A549 (cell line): Measurements from ENCODE around the gene ANKS1B. TPM values are rescaled to one million over a fixed set of nuclear protein-coding genes. Genes with fewer than 3 reads are reported as not detected.

ENCODE experiments used
- ATAC-seq, 2 experiments: fragments of 200-7000 bp in 1 of 2; fragments of >200 bp in 1 of 2; cut with Nextera tagmentation in 1 of 2; cut with Tn5 transposase in 1 of 2; 3 replicates each; pipeline versions ENCODE4 v1.8.0 to v1.9.1; 2018 to 2020; ENCODE audit warnings: mild to moderate bottlenecking in 1 of 2, moderate library complexity in 1 of 2
- CTCF ChIA-PET: fragments of 300-600 bp; sonication (Branson Sonifier 250); formaldehyde crosslinking; extraction: SDS; loops from one replicate; lab custom pipeline; 2021; ENCODE audit warnings: antibody characterized with exemption, inconsistent platforms; lab: Yijun Ruan, JAX
- POLR2A ChIA-PET: fragments of 350-600 bp; formaldehyde crosslinking; extraction: SDS; loops from one replicate; lab custom pipeline; 2021; ENCODE audit warnings: antibody characterized with exemption, inconsistent platforms; lab: Yijun Ruan, JAX
- DNase-seq, 2 experiments: peaks; one replicate each; pipeline versions ENCODE4 v3.0.0 to v3.0.0-alpha.2; 2011 to 2016; ENCODE audit warnings: low read depth in 1 of 2, low spot score in 1 of 2
- FAIRE-seq: peaks from 2 replicates; lab custom pipeline; 2011; peaks lifted over from hg19 to GRCh38; lab: Jason Lieb, UNC
- H3K27ac ChIP-seq, 2 experiments: fragments of >200 bp; sonication (Bioruptor Twin); formaldehyde crosslinking; 3 replicates each; pipeline ENCODE4 v1.5.1; 2016 to 2017
- H3K4me1 ChIP-seq: fragments of >200 bp; sonication (Bioruptor Twin); formaldehyde crosslinking; 3 replicates; pipeline ENCODE4 v1.6.1; 2016
- H3K4me2 ChIP-seq: fragments of >200 bp; sonication (Bioruptor Twin); formaldehyde crosslinking; 3 replicates; pipeline ENCODE4 v1.6.1; 2016
- H3K4me3 ChIP-seq: fragments of >200 bp; sonication (Bioruptor Twin); formaldehyde crosslinking; 3 replicates; pipeline ENCODE4 v1.5.1; 2016
- H3K9me3 ChIP-seq: fragments of >200 bp; sonication (Bioruptor Twin); formaldehyde crosslinking; 3 replicates; pipeline ENCODE4 v1.6.1; 2016
- ATOH8 ChIP-seq: fragments of 250-450 bp; sonication (Bioruptor Pico); IDR thresholded peaks from 2 replicates; pipeline ENCODE4 v1.5.0; 2020; ENCODE audit warnings: low read depth, mild to moderate bottlenecking, moderate library complexity
- CBX8 ChIP-seq: fragments of 200-600 bp; sonication (generic); IDR thresholded peaks from 2 replicates; pipeline ENCODE4 v1.6.1; 2016
- CHD2 ChIP-seq: fragments of 150-350 bp; IDR thresholded peaks from 2 replicates; pipeline ENCODE4 v1.6.1; 2014; ENCODE audit warnings: low read length; ENCODE audit not compliant: partially characterized antibody
- E2F6 ChIP-seq: IDR thresholded peaks from 2 replicates; pipeline ENCODE4 v1.6.1; 2012; ENCODE audit warnings: low read depth, borderline replicate concordance
- EP300 ChIP-seq, 2 experiments: fragments of >200 bp; sonication (Bioruptor Twin); formaldehyde crosslinking; IDR thresholded peaks; 2 replicates in 1 of 2; 3 replicates in 1 of 2; pipeline ENCODE4 v1.6.1; 2016 to 2017
- ESRRA ChIP-seq: fragments of 150-350 bp; IDR thresholded peaks from 2 replicates; pipeline ENCODE4 v1.6.1; 2014; ENCODE audit warnings: mild to moderate bottlenecking, low read length, borderline replicate concordance
- FOSL2 ChIP-seq, 2 experiments: fragments of 450-650 bp in 1 of 2; fragments of >200 bp in 1 of 2; sonication (Bioruptor Twin) in 1 of 2; formaldehyde crosslinking; IDR thresholded peaks; 2 replicates each; pipeline versions ENCODE4 v1.5.0 to v1.6.1; 2016 to 2020; ENCODE audit warnings: mild to moderate bottlenecking in 1 of 2, moderate library complexity in 1 of 2
- FOXS1 ChIP-seq: fragments of 250-450 bp; sonication (Bioruptor Pico); IDR thresholded peaks from 2 replicates; pipeline ENCODE4 v1.5.0; 2020; ENCODE audit warnings: mild to moderate bottlenecking, moderate library complexity
- GATA3 ChIP-seq: IDR thresholded peaks from 2 replicates; pipeline ENCODE4 v1.6.1; 2012; ENCODE audit warnings: borderline replicate concordance
- HDAC2 ChIP-seq: fragments of 200-600 bp; sonication (generic); IDR thresholded peaks from 2 replicates; pipeline ENCODE4 v1.6.1; 2016
- HOXA7 ChIP-seq: fragments of 250-450 bp; sonication (Bioruptor Pico); IDR thresholded peaks from 2 replicates; pipeline ENCODE4 v1.5.0; 2020; ENCODE audit warnings: mild to moderate bottlenecking, moderate library complexity
- HOXB13 ChIP-seq: fragments of 250-450 bp; sonication (Bioruptor Pico); IDR thresholded peaks from 2 replicates; pipeline ENCODE4 v1.5.0; 2020; ENCODE audit warnings: low read depth, mild to moderate bottlenecking, moderate library complexity
- KDM1A ChIP-seq: fragments of 200-600 bp; sonication (generic); IDR thresholded peaks from 2 replicates; pipeline ENCODE4 v1.6.1; 2016; ENCODE audit warnings: low read depth, mild to moderate bottlenecking
- NFE2L2 ChIP-seq: fragments of 150-350 bp; conservative IDR thresholded peaks from 2 replicates; pipeline ENCODE4 v1.6.1; 2014; ENCODE audit warnings: low read length
- NPAS2 ChIP-seq: fragments of 250-450 bp; sonication (Bioruptor Pico); IDR thresholded peaks from 2 replicates; pipeline ENCODE4 v1.8.0; 2022; ENCODE audit warnings: mild to moderate bottlenecking, moderate library complexity, borderline replicate concordance
- NR3C1 ChIP-seq: fragments of >200 bp; sonication (Bioruptor Twin); formaldehyde crosslinking; IDR thresholded peaks from 3 replicates; pipeline ENCODE4 v1.6.1; 2017
- PHF8 ChIP-seq: fragments of 200-600 bp; sonication (generic); IDR thresholded peaks from 2 replicates; pipeline ENCODE4 v1.6.1; 2016; ENCODE audit warnings: low read depth, mild to moderate bottlenecking, antibody characterized with exemption, moderate library complexity, borderline replicate concordance
- POLR2AphosphoS2 ChIP-seq: conservative IDR thresholded peaks from 2 replicates; pipeline ENCODE4 v1.6.1; 2012; ENCODE audit warnings: low read length, improper control_type of control experiment, inconsistent platforms
- REST ChIP-seq: fragments of 200-600 bp; sonication (generic); IDR thresholded peaks from 2 replicates; pipeline ENCODE4 v1.6.1; 2016; ENCODE audit warnings: antibody characterized with exemption, mild to moderate bottlenecking, moderate library complexity
- RNF2 ChIP-seq: fragments of 200-600 bp; sonication (generic); IDR thresholded peaks from 2 replicates; pipeline ENCODE4 v1.6.1; 2016; ENCODE audit warnings: low read depth, mild to moderate bottlenecking, antibody characterized with exemption, moderate library complexity, borderline replicate concordance
- ZC3H11A ChIP-seq: fragments of 450-650 bp; IDR thresholded peaks from 2 replicates; pipeline ENCODE4 v1.6.1; 2014; ENCODE audit warnings: antibody characterized with exemption, mild to moderate bottlenecking
- ZNF302 ChIP-seq: fragments of 250-450 bp; sonication (Bioruptor Pico); IDR thresholded peaks from 2 replicates; pipeline ENCODE4 v1.9.0; 2021; ENCODE audit warnings: inconsistent platforms, mild to moderate bottlenecking, moderate library complexity
- WGBS: methylation state at CpG from one replicate; pipeline ENCODE4 v1.1.6; 2017; ENCODE audit errors: missing lambda C conversion rate; 5-methylcytosine and 5-hydroxymethylcytosine counted together
- polyA plus RNA-seq, 4 experiments: library from polyadenylated mRNA; depleted of rRNA in 3 of 4; stranded (reverse); fragments of >200 nt; fragmentation: RNase III in 1 of 4; extraction: RNeasy Plus Mini Kit Qiagen cat#74134 plus additional on column Dnase treatment in 1 of 4; gene quantifications; 2 replicates in 3 of 4; 3 replicates in 1 of 4; pipeline ENCODE4 v1.2.3, GENCODE V29; 2011 to 2017
- TF ChIP-seq, protein P1 (sequence below): IDR thresholded peaks from 2 replicates; pipeline ENCODE4 v1.6.1; 2012
- TF ChIP-seq, protein P2 (sequence below): fragments of 250-450 bp; sonication (Bioruptor Pico); IDR thresholded peaks from 2 replicates; pipeline ENCODE4 v1.5.0; 2021; ENCODE audit warnings: mild to moderate bottlenecking, moderate library complexity, borderline replicate concordance

Gene ANKS1B
- polyA plus RNA-seq, 2 of the 4 experiments (the other 2 are of a cell fraction), result 1.5 to 2.2 TPM

- no peak for TF ChIP-seq REST
- no peak for TF ChIP-seq FOXS1 (CRISPR knock-in tag)
- TF ChIP-seq, all 56 proteins: peak for 0
Measured at GRCh38 chr12:98909746-98910145, 1075.0 kb downstream of the ANKS1B start (continued).

DNA sequence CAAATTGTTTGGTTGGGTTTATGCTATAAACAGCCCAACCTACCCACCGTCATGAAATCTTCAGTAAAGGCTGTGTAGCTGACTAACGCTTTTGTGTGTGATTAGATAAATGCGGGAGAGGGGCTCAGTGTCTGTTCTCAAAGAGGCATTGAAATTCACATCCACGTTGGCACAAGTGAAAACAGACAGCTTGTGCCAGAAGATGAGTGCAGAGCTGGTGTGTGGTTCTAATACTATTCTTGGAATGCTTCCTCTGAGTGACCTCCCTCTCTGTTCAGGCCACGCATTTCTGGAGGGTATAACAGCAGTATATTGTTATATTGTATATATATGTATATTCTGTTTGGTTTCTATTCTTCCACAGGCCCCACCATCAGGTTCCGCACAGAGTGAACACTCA is 1075.9 kb downstream of the ANKS1B start:
- FAIRE-seq, result no peak
- H3K4me1 ChIP-seq, result no peaks in the 10 kb centered on the region
- no peak overlapping the region for H3K4me2 ChIP-seq
- no peak for ATAC-seq
- H3K27ac ChIP-seq, result no peak overlapping the region
- CTCF ChIA-PET, result no interaction called here
- POLR2A ChIA-PET, result no interaction called here
- no peak for DNase-seq
- 50% methylated on average over 6 of the region's 6 CpGs for WGBS
- H3K4me3 ChIP-seq, result no peak overlapping the region
- H3K9me3 ChIP-seq, result no peaks in the 10 kb centered on the region
- TF ChIP-seq POLR2AphosphoS2, result no peak
- TF ChIP-seq FOSL2 (IDR thresholded peaks at IDR 0.05), result no peak
- TF ChIP-seq FOSL2 (CRISPR knock-in tag; IDR thresholded peaks at IDR 0.05), result no peak
- no peak for TF ChIP-seq NR3C1
- TF ChIP-seq FOXS1 (CRISPR knock-in tag), result no peak
- TF ChIP-seq NPAS2 (CRISPR knock-in tag), result no peak
- no peak for TF ChIP-seq CHD2
- TF ChIP-seq ESRRA, result no peak
- TF ChIP-seq ZC3H11A, result no peak
- TF ChIP-seq HOXA7 (CRISPR knock-in tag), result no peak
- TF ChIP-seq NFE2L2, result no peak
- TF ChIP-seq KDM1A, result no peak
- TF ChIP-seq EP300 (IDR thresholded peaks at IDR 0.05), result no peak
- no peak for TF ChIP-seq RNF2
- no peak for TF ChIP-seq CBX8
- TF ChIP-seq ZNF302 (CRISPR knock-in tag), result no peak

DNA sequence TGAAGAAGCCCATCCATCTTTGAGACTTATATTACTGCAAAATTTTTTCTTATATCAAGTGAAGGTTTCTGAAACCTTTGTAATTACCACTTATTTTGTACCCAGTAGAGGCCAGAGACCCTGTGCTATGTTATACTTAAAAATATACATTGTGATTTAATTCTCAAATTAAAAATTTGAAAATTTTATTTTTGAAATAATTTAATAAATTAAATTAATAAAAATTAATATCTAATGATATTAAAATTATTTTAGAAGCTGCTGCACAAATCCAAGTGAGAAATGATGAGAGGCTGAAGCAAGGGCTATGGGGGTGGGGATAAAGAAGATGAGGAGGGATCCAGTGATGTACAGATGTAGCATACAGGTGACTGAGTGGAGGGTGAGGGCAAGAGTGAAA is 1080.9 kb downstream of the ANKS1B start:
- H3K4me3 ChIP-seq, result no peak overlapping the region
- H3K4me1 ChIP-seq, result no peaks in the 10 kb centered on the region
- no peak for ATAC-seq
- H3K27ac ChIP-seq, result no peak overlapping the region
- H3K9me3 ChIP-seq, result no peaks in the 10 kb centered on the region
- ChIA-PET CTCF (interaction anchor here (1.4 kb wide), 1 partner anchor 14 kb away, joined by 3 read pairs; no protein-coding TSS in a partner anchor), POLR2A (no interaction called here)
- TF ChIP-seq HOXB13 (CRISPR knock-in tag) (no peak), NFE2L2 (no peak), E2F6 (no peak), GATA3 (no peak), PHF8 (no peak), ATOH8 (no peak), ZC3H11A (no peak), HDAC2 (no peak)
- TF ChIP-seq, protein P1, sequence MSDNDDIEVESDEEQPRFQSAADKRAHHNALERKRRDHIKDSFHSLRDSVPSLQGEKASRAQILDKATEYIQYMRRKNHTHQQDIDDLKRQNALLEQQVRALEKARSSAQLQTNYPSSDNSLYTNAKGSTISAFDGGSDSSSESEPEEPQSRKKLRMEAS, result no peak
- TF ChIP-seq, protein P2, sequence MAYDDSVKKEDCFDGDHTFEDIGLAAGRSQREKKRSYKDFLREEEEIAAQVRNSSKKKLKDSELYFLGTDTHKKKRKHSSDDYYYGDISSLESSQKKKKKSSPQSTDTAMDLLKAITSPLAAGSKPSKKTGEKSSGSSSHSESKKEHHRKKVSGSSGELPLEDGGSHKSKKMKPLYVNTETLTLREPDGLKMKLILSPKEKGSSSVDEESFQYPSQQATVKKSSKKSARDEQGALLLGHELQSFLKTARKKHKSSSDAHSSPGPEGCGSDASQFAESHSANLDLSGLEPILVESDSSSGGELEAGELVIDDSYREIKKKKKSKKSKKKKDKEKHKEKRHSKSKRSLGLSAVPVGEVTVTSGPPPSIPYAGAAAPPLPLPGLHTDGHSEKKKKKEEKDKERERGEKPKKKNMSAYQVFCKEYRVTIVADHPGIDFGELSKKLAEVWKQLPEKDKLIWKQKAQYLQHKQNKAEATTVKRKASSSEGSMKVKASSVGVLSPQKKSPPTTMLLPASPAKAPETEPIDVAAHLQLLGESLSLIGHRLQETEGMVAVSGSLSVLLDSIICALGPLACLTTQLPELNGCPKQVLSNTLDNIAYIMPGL (CRISPR knock-in tag), result no peak
- no peak for FAIRE-seq
- DNase-seq, result no peak
- H3K4me2 ChIP-seq, result no peak overlapping the region
